GM19324 (cell line): ENCODE data around the gene FGA.
A peak's percentile ranks its signal among the peaks of the same experiment; 100 is the strongest.

Source experiments
- ATAC-seq: cut with Tn5 transposase; IDR thresholded peaks from one replicate; pipeline ENCODE4 v1.9.1; 2021; ENCODE audit warnings: mild to moderate bottlenecking, moderate library complexity; ENCODE audit not compliant: unreplicated experiment, low FRiP score

The FGA gene

GRCh38 chr4:154549894-154550790, 40.4 kb downstream of the FGA start, which contains the start of gene PLRG1:
TSS of gene PLRG1 (minus strand) at chr4:154550400. CDS start at chr4:154550308, 92 bp downstream.
- ATAC-seq, result peak; percentile 100

DNA sequence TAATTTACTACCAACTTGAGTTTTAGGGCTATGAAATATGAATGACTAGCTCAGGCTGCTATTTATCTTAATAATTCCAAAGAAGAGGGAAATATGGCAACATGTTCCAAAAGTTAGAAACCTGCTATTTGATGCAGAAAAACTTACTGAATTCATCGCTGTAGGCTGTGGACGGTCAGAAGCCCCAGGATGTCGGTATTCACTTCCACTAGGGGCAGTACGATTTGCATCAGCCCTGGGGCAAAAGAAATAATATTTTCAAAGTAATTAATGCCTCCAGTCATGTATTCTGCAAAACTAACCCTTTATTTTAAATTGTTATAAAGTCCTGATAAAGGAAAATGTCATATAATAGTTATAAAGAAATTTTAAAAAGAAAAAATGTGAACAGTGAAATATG, 44.9 kb downstream of the FGA start:
- no peak for ATAC-seq

GRCh38 chr4:154542271-154542879, 48.2 kb downstream of the FGA start:
- ATAC-seq, result no peak
